ENCODE results near the gene ODAD2. TPM values are rescaled to one million over a fixed set of nuclear protein-coding genes. Genes with fewer than 3 reads are reported as not detected.

ODAD2 gene
- total RNA-seq, 2 experiments from 2014 or later: not detected

GRCh38 chr10:27833792-27834191 is 165.1 kb downstream of the ODAD2 start:
- Histone ChIP-seq H3K9me2 (ENCODE audit: insufficient read depth, low read length) (no peaks in the 10 kb centered on the region), H4K20me1 (ENCODE audit: insufficient read depth, low read length) (no peaks in the 10 kb centered on the region), H3K4me2 (ENCODE audit: low read length) (no peak overlapping the region), H3K27ac (ENCODE audit: low read depth, low read length, poor library complexity, severe bottlenecking) (no peak overlapping the region), H3K9me3 (ENCODE audit: low read length) (no peaks in the 10 kb centered on the region), H3K4me1 (ENCODE audit: insufficient read depth, low read length, poor library complexity, severe bottlenecking) (no peaks in the 10 kb centered on the region), H3K79me2 (ENCODE audit: insufficient read depth, low read depth, low read length) (no peaks in the 10 kb centered on the region), H2AFZ (ENCODE audit: low read length) (no peak overlapping the region), H3K4me3 (ENCODE audit: low read depth, low read length, poor library complexity, severe bottlenecking) (no peak overlapping the region), H3K36me3 (ENCODE audit: insufficient read depth, low read length) (no peaks in the 10 kb centered on the region)
- CTCF ChIA-PET (ENCODE audit: unreplicated experiment): no interaction called here
- no peak for DNase-seq (ENCODE audit: low spot score)
- intact Hi-C loops (cut with micrococcal nuclease; ENCODE audit: unreplicated experiment): no loop called here
- POLR2A ChIA-PET: no interaction called here
- BruUV-seq (replicated peaks): no TSS peak
- no peak for TF ChIP-seq CTCF (conservative IDR thresholded peaks at IDR 0.05; ENCODE audit: low read length)
- no peak for TF ChIP-seq EZH2phosphoT487 (IDR thresholded peaks at IDR 0.05; ENCODE audit: borderline replicate concordance, low read depth, low read length)

- H3K4me2 ChIP-seq (ENCODE audit: low read length): no peak overlapping the region
- no peak for TF ChIP-seq CTCF (conservative IDR thresholded peaks at IDR 0.05; ENCODE audit: low read length)
- TF ChIP-seq EZH2phosphoT487 (IDR thresholded peaks at IDR 0.05; ENCODE audit: borderline replicate concordance, low read depth, low read length): no peak
- H3K27ac ChIP-seq (ENCODE audit: low read depth, low read length, poor library complexity, severe bottlenecking): no peak overlapping the region
- no peaks in the 10 kb centered on the region for H3K9me2 ChIP-seq (ENCODE audit: insufficient read depth, low read length)
- intact Hi-C loops (cut with micrococcal nuclease; ENCODE audit: unreplicated experiment): no loop called here
- H3K9me3 ChIP-seq (ENCODE audit: low read length): no peaks in the 10 kb centered on the region
- no peak overlapping the region for H2AFZ ChIP-seq (ENCODE audit: low read length)
- H3K4me1 ChIP-seq (ENCODE audit: insufficient read depth, low read length, poor library complexity, severe bottlenecking): no peaks in the 10 kb centered on the region
- DNase-seq (ENCODE audit: low spot score): no peak
- H3K4me3 ChIP-seq (ENCODE audit: low read depth, low read length, poor library complexity, severe bottlenecking): no peak overlapping the region
- no peaks in the 10 kb centered on the region for H4K20me1 ChIP-seq (ENCODE audit: insufficient read depth, low read length)
- no TSS peak for BruUV-seq (replicated peaks)
- ChIA-PET CTCF (ENCODE audit: unreplicated experiment) (no interaction called here), POLR2A (interaction anchor here (0.7 kb wide), 1 partner anchor 22 kb away, joined by 3 read pairs; no protein-coding TSS in a partner anchor)
- H3K36me3 ChIP-seq (ENCODE audit: insufficient read depth, low read length): no peaks in the 10 kb centered on the region
- no peaks in the 10 kb centered on the region for H3K79me2 ChIP-seq (ENCODE audit: insufficient read depth, low read depth, low read length)
Measured at GRCh38 chr10:27832826-27833225, 166.1 kb downstream of the ODAD2 start.

GRCh38 chr10:27826369-27826768 is 172.5 kb downstream of the ODAD2 start:
- no peaks in the 10 kb centered on the region for H3K79me2 ChIP-seq (ENCODE audit: insufficient read depth, low read depth, low read length)
- BruUV-seq (replicated peaks): no TSS peak
- no peaks in the 10 kb centered on the region for H4K20me1 ChIP-seq (ENCODE audit: insufficient read depth, low read length)
- ChIA-PET POLR2A (interaction anchor here (0.6 kb wide), 1 partner anchor 1003 kb away, joined by 3 read pairs; no protein-coding TSS in a partner anchor), CTCF (ENCODE audit: unreplicated experiment) (no interaction called here)
- H2AFZ ChIP-seq (ENCODE audit: low read length): no peak overlapping the region
- H3K27ac ChIP-seq (ENCODE audit: low read depth, low read length, poor library complexity, severe bottlenecking): no peak overlapping the region
- TF ChIP-seq CTCF (conservative IDR thresholded peaks at IDR 0.05; ENCODE audit: low read length): no peak
- no peak for TF ChIP-seq EZH2phosphoT487 (IDR thresholded peaks at IDR 0.05; ENCODE audit: borderline replicate concordance, low read depth, low read length)
- intact Hi-C loops (cut with micrococcal nuclease; ENCODE audit: unreplicated experiment): no loop called here
- H3K9me3 ChIP-seq (ENCODE audit: low read length): no peaks in the 10 kb centered on the region
- H3K36me3 ChIP-seq (ENCODE audit: insufficient read depth, low read length): no peaks in the 10 kb centered on the region
- no peak for DNase-seq (ENCODE audit: low spot score)
- H3K4me2 ChIP-seq (ENCODE audit: low read length): no peak overlapping the region
- no peaks in the 10 kb centered on the region for H3K9me2 ChIP-seq (ENCODE audit: insufficient read depth, low read length)
- H3K4me1 ChIP-seq (ENCODE audit: insufficient read depth, low read length, poor library complexity, severe bottlenecking): no peaks in the 10 kb centered on the region
- H3K4me3 ChIP-seq (ENCODE audit: low read depth, low read length, poor library complexity, severe bottlenecking): no peak overlapping the region

All from OCI-LY7 (cell line).